ENCODE results near the gene GNPAT.
"Not testable (repeated sequence)": the region's sequence is repeated elsewhere in the genome, so short reads cannot be mapped to it uniquely, and the experiment has no call there.

The GNPAT gene

DNA sequence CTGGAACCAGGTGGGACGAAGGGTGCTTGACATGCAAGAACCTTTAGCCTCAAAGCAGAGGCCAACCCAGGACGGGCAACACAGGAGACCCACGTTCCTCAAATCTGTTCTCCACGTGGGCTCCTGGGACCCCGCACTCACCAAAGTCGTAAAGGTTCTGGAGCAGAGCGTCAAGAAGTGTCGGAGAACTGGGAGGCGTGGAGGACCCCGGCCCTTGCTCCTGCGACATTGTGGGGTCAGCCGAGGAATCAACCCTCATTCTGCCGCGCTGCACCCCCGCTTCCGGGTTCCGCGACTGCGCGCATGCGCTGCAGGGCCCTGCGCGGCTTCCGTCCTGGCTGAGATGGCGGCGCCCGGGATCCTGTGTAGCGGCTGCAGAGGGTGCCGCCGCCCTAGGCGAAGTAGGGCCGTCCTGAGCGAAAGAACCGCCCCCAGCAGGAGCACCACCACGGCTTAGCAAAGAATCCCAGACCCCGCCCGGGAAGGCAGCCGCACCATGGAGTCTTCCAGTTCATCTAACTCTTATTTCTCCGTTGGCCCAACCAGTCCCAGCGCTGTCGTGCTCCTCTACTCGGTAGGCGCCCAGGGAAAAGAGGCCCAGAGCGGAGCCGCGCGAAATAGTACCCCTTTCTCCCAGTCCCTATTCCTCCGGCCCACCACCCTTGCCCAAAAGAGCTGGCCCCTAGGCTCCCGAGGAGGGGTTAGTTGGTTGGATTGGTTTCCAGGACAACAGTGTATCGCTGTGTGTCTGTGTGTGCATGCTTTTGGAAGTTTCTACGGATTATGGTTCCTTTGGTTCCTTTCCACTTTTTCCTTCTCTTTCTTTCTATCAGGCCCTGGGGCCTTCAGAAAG is at the start of gene GNPAT:
Gene GNPAT, plus strand, starts transcription at position 330 of the 853 bp plus-strand sequence. Its CDS starts 167 bp downstream, at position 497.
- peak; percentile 90 for DNase-seq

GRCh38 chr1:231192620-231193163 is 48.3 kb upstream of the GNPAT start:
- DNase-seq, result no peak

DNA sequence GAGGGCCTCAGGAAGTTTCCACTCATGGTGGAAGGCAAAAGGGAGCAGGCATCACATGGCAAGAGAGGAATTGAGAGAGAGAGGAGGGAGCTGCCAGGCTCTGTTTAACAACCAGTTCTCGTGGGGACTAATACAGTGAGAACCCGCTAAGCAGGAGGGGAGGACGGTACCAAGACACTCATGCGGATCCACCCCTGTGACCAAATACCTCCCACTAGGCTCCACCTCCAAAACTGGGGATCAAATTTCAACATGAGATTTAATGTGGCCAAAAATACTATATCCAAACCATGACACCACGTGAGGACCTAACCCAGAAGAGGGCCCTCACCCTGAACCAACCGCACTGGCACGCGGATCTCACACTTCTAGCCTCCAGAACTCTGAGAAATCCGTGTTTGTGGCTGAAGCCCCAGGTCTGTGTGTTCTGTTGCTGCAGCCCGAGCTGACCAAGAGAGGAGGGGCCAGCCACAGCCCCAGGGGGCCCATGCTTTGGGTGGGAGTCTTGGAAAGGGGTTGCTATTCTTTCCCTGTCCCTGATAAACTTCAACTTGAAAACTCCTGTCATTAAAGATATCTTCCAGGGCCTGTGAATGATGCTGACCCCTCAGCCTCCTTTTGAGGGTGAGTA is 47.2 kb upstream of the GNPAT start:
- no peak for DNase-seq

- DNase-seq, result no peak
These were observed 46.6 kb upstream of the GNPAT start for GRCh38 chr1:231194476-231194842.

DNA sequence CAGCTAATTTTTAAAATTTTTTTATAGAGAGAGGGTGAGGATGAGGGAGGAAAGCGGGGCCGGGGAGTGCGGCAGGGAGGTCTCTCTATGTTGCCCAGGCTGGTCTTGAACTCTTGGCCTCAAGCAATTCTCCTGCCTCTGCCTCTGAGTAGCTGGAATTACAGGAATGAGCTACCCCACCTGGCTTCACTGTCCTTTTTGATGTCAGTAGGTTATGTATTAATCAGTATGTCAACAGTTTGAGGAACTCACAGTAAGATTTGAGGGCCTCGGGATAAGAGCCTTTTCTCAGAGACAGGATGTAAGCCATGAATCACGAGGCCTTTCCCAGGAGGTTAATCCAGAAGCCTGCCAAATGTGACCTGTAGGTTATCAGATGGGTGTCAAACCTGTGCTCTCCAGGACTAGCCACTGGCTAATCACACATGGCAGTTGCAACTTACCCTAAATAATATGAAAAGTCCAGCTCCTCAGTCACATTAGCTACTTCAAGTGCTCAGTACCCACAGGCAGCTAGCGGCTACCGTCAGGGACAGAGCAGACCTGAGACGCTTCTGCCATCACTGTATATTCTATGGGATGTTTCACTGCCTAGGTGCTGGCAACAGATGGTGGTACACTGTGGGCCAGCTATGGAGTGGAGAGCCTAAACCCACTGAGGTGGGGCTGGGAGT is 46.0 kb upstream of the GNPAT start:
- no peak for DNase-seq

DNA sequence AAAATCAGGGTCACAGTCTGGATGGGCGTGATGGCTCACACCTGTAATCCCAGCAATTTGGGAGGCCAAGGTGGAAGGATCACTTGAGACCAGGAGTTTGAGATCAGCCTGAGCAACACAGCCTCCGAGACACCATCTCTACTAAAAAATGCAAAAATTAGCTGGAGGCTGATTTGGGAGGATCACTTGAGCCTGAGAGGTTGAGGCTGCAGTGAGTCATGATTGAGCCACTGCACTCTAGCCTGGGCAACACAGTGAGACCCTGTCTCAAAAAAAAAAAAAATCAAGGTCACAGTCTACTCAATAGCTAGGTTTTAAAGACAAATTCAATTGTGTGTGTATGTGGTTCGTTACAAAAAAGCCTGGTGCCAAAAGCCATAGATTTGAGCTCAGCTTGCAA is 44.7 kb upstream of the GNPAT start:
- DNase-seq, result no peak

DNA sequence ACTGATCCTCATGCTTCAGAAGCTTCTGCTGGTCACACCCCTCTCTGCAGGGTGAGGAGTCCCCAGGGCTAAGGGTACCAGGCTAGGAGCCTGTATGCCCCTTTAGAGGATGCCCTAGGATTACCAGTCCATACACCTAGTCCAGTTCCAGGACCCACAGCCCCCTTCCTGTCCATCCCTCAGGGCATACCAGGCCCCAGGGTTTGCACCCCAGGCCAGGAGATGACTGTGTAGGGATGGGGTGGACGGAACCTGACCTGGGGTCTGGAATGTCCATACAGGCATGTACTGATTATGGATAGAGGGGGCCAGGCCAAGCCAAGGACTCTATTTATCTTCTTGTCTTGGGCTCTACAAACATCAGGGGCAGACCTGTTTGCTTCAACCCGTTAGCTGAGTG is 44.3 kb upstream of the GNPAT start:
- DNase-seq, result no peak

DNA sequence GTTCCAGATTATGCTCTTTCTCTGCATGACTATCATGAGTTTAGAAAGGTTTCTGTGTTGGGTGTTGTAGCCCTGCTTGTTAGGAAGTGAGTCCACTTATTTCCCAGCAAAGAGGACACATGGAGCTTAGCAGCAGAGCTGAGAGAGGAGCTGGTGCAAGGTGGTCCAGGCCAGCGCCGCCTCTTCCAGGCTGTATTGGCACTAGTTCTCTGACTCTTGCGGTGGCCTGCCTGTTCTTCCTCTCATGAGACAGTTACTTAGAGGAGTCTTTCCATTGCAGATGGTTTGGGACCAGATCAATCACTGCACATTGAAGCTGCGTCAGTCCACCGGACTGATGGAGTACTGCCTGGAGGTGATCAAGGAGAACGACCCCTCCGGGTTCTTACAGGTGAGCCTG is 41.1 kb upstream of the GNPAT start:
- DNase-seq, result no peak

DNA sequence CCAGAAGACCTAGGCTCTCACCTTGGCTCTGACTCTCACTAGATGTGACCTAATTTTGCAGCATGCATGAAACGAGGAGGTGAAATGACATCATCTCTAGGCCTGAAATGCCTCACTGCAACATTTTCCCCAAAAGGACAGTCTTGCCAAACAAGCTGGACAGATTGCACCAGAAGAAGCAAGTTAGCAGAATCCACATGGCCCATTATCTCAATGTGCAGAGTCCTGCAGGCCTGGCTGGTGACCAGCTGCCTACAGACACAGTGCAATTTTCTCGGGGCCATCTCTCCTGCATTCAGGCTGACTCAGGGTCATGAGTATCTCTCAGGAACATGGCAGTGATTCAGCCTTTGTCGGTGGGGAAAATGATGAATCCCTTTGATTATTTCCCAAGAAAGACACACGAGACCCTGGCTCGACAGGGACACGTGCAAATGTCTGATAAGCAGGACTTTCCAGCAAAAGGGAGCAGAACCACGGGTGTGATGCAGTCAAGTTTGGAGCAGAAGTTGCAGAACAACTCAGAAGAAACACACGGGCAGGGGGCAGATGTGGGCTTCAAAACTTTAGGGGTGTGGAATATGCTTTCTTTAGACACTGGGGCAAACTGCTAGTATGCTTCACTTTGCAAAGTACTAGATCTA is 40.5 kb upstream of the GNPAT start:
- no peak for DNase-seq

GRCh38 chr1:231201375-231201978 is 39.5 kb upstream of the GNPAT start:
- no peak for DNase-seq

GRCh38 chr1:231201979-231202633 is 38.9 kb upstream of the GNPAT start:
- no peak for DNase-seq

DNA sequence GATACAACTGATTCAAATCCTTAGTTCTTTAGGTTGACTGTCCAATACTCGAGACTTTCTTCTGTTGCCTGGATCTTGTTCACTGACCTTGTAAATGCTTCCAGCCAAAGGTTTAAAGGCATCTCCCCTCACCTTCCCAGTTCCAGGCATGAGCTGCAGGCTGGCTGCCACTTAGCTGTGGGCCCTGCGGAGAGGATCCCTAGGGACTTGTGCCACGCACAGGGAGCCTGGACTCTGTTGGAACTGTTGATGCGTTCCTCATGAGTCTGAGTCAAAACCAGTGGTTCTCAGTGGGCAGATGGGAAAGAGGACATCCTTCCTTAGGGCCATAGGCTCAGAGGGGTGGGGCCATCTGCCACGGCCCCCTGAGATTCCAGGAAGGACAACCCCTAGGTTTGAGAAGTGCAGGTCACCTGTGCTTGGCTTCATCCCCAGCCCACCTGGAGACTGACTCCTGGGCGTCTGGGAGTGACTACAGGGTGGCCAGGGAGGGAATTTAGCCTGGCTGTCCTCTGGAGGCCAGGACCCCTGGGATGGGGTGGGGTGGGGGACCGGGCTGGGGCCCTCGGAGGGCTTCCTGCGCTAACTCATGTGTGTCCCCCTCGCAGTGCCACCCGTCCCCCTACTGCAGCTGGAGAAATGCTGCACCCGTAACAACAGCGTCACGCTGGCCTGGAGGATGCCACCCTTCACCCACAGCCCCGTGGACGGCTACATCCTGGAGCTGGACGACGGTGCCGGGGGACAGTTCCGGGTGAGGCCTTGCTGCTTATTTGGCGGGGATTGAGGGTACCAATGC is 37.6 kb upstream of the GNPAT start:
- no peak for DNase-seq

GRCh38 chr1:231206856-231207255 is 34.2 kb upstream of the GNPAT start:
- DNase-seq, result no peak

DNA sequence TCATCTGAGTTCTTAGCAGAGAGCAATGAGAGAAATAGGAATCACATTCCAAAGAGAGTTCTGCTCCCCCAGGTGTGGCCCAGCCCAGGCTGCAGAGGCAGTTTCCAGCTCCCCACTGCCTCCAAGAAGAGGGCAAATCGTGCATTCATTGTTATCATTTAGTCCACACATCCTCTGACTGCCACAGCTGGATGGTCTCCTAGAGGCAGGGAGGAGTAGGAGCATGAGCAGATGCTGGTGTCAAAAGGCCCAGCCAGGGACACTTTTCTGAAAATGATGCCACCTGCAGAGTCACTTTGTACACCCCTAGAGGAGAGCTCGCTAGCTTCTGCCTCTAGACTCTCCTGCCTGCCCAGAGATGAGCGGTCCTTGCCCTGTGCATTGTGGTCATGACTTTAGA is 33.6 kb upstream of the GNPAT start:
- DNase-seq, result no peak

DNA sequence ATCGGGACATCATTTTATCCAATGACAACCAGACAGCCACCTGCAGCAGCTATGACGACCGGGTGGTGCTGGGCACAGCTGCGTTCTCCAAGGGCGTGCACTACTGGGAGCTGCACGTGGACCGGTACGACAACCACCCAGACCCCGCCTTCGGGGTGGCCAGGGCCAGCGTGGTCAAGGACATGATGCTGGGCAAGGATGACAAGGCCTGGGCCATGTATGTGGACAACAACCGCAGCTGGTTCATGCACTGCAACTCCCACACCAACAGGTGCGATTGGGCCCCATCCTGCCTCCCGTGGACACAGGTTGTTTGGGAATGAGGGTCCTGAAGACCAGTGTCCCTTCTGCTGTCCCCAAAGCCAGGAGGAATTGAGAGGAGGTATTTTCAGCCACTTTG is 32.0 kb upstream of the GNPAT start:
- no peak for DNase-seq

DNA sequence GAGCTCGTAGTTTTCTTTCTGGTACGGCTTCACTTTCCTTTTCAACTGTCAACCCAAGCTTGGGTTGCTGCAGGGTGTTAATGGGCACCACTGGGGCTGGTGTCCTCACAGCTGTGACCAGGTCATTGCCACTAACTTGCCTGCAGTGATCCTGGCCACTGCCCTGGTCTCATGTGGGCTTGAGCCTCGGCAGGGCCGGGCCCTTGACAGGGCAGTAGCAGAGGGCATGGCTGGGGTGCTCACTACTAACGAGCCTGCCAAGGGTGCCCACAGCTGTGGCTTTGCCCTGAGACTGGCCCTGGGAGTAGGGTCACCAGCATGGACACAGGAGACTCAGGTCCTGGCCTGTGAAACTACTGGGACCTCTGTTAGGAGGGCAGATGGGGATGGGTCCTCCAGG is 31.5 kb upstream of the GNPAT start:
- DNase-seq, result no peak

GRCh38 chr1:231210126-231210525 is 30.9 kb upstream of the GNPAT start:
- DNase-seq, result no peak

DNA sequence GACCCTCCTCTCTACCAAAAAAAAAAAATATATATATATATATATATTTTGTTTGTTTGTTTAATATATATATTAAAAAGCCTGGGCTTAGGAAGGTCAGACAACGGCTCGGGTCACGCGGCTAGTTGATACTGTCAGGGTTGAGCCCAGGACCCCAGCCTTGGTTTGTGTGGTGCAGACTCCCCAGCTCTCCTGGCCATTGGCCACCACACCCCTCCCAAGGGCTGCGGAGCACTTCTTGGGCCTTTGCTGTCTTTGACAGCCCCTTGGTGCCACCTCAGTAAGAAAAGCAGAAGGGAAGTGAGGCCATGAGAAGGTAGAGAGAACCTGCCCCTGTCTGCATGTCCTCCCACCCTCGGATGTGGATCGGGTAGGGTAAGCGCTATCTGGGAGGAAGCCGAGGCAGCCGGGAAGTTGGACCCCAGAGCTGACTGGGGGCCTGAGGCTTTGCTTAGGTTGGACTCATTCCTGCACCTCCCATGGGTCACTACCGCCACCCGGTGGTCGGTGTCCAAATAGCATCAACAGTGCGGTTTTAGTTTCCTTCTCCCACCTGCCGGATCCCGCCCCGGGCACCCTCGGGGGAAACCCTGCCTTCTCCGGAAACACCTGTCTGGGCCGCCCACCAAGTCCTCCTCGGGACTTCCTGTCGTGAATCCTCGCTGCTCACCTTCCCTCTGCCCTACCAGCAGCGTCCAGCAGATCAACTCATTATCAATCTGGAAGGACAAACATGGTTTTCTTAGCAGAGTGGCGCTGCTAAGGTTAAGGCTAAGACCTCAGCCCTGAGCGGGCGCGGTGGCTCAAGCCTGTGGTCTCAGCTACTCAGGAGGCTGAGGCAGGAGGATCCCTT is 29.8 kb upstream of the GNPAT start:
- DNase-seq, result peak; percentile 91

GRCh38 chr1:231212301-231212700 is 28.7 kb upstream of the GNPAT start:
- DNase-seq, result not testable (repeated sequence)

GRCh38 chr1:231213831-231214573 is 27.0 kb upstream of the GNPAT start:
- DNase-seq, result no peak

Measured in activated CD8-positive, alpha-beta memory T cell treated with anti-CD3 and anti-CD28 coated beads, Interleukin-2, amount 50 U/mL, for 4 hours (primary cell).